ENCODE measurements around the gene EARS2.

GRCh38 chr16:23535901-23536300 lies 21.2 kb downstream of the EARS2 start:
- TF ChIP-seq CTCF (IDR thresholded peaks at IDR 0.05 in 4 of 5, conservative IDR thresholded peaks at IDR 0.05 in 1 of 5) (no peak), POLR2A (IDR thresholded peaks at IDR 0.05) (no peak)

Data from gastrocnemius medialis (tissue), 4 donors.